Gastroesophageal sphincter (tissue), 3 donors: ENCODE results near the gene SP2.

Experiments used
- POLR2A ChIP-seq, 2 donors: fragments of 450-650 bp; IDR thresholded peaks; one replicate each; pipeline ENCODE4 v1.6.1; 2017; ENCODE audit warnings: antibody characterized with exemption in 2 of 2, mild to moderate bottlenecking in 2 of 2, moderate library complexity in 1 of 2
- POLR2AphosphoS5 ChIP-seq: sonication (generic); formaldehyde crosslinking; IDR thresholded peaks from one replicate; pipeline ENCODE4 v1.6.1; 2017; ENCODE audit warnings: antibody characterized with exemption
- TF ChIP-seq, protein P1 (sequence below), 4 experiments: fragments of 200-600 bp in 2 of 4; fragments of 450-650 bp in 2 of 4; sonication (generic) in 1 of 4; IDR thresholded peaks; one replicate each; pipeline ENCODE4 v1.5.1; 2017 to 2019; ENCODE audit warnings: antibody characterized with exemption in 4 of 4, mild to moderate bottlenecking in 2 of 4, moderate library complexity in 2 of 4

DNA sequence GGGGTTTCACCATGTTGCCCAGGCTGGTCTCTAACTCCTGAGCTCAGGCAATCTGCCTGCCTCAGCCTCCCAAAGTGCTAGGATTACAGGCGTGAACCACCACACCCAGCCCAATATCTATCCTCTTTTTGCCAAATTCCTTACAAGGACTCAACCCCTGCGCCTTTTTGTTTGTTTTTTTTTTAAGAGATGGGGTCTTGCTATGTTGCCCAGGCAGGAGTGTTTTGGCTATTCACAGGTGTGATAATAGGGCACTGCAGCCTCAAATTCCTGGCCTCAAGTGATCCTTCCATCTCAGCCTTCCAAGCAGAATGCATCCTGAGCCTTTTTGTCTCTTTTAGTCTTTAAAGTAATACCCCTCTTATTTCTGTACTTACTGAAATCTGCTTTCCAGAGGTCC lies 17.0 kb downstream of the SP2 start:
- no peak for TF ChIP-seq POLR2A (IDR thresholded peaks at IDR 0.05)
- TF ChIP-seq, protein P1, sequence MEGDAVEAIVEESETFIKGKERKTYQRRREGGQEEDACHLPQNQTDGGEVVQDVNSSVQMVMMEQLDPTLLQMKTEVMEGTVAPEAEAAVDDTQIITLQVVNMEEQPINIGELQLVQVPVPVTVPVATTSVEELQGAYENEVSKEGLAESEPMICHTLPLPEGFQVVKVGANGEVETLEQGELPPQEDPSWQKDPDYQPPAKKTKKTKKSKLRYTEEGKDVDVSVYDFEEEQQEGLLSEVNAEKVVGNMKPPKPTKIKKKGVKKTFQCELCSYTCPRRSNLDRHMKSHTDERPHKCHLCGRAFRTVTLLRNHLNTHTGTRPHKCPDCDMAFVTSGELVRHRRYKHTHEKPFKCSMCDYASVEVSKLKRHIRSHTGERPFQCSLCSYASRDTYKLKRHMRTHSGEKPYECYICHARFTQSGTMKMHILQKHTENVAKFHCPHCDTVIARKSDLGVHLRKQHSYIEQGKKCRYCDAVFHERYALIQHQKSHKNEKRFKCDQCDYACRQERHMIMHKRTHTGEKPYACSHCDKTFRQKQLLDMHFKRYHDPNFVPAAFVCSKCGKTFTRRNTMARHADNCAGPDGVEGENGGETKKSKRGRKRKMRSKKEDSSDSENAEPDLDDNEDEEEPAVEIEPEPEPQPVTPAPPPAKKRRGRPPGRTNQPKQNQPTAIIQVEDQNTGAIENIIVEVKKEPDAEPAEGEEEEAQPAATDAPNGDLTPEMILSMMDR (IDR thresholded peaks at IDR 0.05), result no peak
- TF ChIP-seq POLR2AphosphoS5, result no peak
